HG03135 (cell line): ENCODE results near the gene RMP24.
A peak's percentile ranks its signal among the peaks of the same experiment; 100 is the strongest.

Source experiments
- ATAC-seq: cut with Tn5 transposase; IDR thresholded peaks from one replicate; pipeline ENCODE4 v1.9.1; 2021; ENCODE audit warnings: mild to moderate bottlenecking, moderate library complexity; ENCODE audit not compliant: unreplicated experiment

Gene RMP24

DNA sequence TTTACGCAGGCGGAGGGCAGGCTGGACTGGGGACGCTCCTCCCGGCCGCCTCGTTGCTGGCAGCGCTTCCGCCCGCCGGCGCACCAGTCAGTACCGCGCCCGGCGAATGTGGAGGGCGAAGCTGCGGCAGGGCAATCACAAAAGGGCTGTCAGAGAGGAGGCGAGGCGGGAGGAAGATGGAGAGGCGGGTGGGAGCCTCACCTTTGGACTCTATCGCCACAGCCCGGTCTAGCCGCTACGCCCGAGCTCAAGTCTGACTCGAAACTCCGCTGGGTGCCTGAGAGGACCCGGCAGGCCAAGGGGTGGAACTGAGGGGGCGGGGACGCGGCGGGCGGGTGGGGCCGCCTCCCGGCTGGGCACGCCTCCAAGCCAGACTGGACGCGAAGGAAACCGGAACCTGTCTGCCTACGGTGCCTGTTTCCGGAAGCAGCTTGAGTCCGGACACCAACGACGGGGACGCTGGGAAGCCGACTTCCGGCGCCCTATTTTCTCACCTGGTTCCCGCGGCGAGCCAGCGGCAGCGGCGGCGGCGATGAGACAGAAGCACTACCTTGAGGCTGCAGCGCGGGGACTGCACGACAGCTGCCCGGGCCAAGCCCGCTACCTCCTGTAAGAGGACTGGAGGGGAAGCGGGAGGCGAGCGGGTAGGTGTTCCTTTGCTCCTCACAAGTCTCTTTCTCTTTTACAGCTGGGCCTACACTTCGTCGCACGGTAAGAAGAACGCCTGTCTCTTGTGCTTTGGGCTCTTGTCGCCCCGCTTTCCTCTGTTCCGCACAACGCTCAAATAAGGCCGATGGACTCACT, at the start of gene RMP24:
Gene RMP24, plus strand, starts transcription at position 483 of the 804 bp plus-strand sequence.
- ATAC-seq: peak; percentile 89

DNA sequence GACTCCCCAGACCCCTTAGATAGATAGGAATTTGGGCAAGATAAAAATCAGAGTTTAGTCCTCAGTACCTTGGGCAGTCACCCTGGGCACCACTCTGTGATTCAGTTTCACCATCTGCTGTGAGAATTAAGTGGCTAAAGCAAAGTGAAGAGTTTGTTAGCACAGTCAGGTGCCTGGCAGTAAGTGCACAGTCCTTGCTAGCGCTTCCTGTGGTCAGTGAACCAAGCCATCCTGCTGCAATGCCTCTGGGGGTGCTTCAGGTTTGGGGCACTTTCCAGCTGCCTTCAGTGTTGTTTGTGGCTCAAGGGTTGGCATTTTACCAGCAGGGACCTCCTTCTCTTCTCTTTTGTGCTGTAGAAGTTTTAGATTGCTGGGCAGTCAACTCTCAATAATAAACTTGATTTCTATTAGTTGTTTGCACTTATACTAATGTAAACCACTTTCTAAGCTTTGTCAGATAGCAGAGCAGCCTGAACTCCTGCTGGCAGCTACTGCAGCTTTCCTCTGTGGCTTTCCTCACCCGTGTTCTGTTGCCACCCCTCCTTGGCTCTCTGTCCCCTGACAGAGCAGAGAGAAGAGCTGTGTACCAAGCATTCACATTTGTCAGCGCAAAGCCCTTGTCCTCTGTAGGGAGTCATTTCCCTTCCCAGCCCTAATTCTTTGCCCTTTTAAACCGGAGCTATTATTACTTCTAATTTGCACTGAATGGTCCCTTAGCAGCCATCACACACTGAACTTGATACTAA, 48.4 kb upstream of the RMP24 start:
- ATAC-seq: no peak

DNA sequence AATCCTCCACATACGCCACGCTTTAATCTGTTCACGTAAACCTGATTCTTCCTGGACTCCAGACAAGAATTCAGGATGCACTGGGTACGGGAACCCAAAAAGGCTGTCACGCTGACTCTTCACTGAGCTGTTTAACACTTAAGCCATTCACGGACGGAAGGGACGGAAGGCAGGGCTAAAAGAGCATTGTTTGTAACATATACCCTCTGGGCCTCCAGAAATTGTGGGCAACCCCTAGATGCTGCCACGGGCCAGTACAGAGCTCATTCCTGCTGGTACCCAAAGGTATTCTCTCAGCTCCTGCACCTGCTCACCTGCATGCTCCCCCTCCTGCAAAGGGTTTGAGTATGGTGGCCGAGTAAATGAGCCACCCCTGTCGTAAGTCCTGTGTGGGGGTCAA, 45.6 kb upstream of the RMP24 start:
- no peak for ATAC-seq

DNA sequence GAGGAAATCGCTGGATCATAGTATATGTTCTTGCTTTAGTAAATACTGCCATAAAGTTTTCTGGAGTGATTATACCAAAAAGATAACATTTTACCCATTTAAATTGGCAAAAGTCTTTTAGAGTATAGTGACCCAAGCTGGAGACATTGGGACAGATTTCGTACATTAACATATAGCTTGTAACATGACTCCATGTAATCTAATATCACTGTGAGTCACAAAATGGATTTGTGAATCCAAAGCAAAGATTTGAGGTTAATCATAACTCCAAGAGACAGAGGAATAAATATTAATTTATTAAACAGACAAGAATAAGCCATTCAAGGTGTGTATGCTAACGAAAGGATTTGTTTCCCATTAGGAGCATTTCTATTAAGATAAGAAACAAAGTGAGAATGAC, 45.0 kb upstream of the RMP24 start:
- ATAC-seq: no peak

DNA sequence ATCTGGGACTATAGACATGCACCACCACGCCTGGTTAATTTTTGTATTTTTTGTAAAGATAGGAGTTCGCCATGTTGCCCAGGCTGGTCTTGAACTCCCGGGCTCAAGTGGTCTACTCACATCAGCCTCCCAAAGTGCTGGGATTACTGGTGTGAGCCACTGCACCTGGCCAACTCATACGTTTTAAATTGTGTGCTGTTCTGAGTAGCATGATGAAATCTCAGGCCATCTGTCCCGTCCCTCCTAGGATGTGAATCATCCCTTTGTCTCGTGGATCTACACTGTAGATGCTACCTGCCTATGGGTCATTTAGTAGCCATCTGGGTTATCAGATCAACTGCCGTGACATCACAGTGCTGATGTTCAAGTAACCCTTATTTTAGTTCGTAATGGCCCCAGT, 38.5 kb upstream of the RMP24 start:
- no peak for ATAC-seq

DNA sequence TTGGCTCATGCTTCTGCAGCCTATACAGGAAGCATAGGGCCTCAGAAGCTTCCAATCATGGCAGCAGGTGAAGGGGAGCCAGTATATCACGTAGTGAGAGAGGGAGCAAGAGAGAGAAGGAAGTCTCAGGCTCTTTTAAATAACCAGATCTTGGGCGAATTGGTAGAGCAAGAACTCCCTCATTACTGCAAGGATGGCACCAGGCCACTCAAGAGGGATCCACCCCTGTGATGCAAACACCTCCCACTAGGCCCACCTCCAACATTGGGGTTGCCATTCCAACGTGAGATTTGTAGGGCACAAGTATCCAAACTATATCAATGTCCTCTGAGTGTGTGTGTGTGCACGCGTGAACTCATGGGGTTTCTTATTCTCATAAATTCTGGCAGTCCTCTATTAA, 37.6 kb upstream of the RMP24 start:
- ATAC-seq: no peak

DNA sequence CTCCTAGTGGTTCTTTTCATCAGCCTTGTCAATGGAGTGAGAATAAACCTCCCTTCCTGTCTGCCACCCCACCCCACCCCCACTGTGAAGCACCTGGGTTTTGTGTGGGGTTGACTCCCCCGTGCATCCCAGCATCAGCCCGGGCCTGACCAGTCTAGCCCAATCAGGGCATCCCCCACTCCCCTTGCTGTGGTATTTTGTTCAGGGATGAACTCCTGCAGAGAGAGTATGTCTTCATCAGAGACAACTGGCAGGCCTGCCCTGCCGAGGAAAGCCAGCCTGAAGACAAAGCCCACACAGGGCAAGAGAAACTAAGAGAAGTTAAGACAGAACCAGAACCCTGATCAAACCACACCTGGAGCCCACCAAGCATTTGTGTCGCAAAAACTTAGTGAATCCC, 36.7 kb upstream of the RMP24 start:
- no peak for ATAC-seq

DNA sequence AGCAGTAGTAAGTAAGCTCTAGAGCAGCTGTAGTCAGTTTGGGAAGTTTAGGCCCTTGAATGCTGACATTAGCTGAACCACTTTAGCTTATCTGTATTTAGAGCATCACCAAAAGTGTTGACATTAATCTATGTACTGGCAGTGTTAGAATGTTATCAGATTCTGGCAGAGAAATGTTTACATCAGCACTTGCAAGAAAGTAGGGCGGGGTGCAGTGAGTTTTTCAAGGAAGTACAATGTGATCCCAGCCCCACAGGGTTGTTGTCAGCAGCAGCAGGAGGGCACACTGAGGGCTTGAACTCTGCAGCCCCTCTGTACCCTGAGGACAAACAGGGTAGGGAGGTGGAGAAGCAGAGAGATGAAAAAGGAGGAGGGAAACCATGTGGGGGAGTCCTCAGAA, 35.5 kb upstream of the RMP24 start:
- no peak for ATAC-seq

DNA sequence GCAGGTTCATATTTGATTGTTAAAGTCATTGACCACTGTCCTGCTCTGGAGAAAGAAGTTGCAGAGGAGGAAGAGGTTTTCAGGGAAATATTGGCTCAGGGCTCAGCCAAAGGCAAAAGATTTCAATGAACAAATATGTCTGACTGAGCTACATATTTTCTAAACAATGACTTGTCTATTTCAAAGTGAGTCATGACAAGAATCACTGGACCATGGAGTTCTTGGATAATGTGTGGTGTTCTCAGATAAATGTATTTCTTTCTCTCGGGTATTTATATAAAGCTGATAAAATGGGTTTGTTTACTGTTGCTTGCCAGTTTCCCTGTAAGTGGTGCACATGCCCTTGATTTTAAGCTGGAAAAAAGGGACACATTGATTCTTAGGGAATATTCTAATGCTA, 34.3 kb upstream of the RMP24 start:
- ATAC-seq: no peak

DNA sequence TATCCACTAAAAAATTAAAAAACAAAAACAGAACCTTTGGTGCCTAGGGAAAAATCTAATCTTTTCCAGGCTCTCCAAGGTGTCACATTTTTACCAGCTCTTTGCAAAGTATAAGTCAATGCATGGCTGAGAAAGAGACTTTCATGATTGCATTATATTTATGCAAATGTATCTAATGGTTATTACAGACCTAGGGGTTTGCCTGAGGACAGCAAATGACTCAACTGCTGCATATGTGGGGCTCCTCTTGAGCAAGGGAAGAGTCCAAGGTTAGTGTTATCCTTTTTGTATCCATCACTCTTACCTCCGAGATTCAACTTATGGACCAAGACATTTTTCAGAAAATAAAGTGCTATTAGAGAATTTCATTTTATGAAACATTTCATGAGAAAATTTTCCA, 33.9 kb upstream of the RMP24 start:
- ATAC-seq: no peak

DNA sequence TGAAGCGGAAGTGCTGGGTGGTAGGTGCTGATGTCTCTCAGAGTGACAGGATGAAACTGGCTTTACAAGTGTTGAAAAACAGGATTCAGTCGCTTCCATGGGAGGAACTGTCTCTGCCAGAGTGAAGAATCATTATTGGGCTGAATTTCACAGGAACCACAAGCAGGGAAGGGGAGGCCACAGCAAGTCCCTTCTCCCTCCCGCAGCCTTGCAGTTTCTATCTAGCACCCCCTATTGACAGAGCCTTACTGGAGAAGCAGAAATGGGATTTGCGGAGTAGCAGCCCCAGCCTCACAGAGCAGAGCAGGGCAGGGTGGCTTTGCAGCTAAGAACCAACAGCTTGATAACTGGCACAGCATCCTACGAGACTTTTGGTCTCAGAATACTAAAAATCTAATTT, 33.3 kb upstream of the RMP24 start:
- ATAC-seq: no peak

DNA sequence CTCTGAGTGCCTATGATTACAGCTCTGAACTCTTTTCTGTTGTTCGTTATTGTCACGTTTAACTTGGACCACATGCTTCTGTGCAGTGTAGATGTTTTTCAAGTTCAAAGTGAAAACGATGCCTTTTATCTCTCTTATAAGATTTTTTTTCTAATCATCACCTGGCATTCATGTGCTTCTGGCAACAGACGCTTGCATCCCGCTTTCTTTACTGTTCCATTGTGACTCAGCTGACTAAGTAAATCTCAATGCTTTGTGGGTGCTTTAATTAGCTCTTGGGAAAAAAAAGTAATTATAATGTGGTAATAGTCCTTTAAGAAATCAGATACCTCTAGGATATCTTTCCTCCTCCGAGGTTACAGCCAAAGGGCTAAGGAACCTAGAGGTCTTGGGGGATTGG, 31.2 kb upstream of the RMP24 start:
- ATAC-seq: no peak

DNA sequence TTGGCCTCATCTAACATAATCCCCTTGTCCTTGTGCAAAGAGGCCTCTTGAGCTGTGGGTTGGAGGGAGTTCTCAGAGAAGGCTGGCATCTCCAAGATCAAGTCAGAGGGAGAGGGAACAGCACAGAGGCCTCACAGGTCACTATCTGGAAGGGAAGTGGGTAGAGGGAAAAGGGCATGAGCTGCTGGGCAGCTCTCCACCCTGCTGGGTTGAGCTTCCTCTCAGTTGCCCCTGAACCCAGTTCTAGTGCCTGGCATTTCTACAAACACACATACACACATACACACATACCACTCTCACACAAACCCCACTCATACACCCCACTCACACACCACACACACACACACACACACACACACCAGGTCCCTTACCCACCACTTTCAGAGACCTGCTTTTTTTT, 30.3 kb upstream of the RMP24 start:
- no peak for ATAC-seq

DNA sequence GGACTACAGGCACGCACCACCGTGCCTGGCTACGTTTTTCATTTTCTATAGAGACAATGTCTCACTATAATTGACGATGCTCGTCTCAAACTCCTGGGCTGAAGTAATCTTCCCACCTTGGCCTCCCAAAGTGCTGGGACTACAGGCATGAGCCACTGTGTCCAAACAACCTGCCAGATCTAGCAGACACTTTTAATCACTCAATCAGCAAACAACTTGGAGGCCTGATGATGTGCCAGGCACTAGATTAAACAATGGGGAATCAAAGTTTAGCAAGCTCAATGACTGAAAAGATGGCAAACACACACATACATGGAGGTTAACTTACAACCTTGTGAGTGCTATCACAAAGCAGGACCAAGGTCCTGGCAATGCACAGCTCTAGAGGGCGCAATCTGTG, 29.8 kb upstream of the RMP24 start:
- no peak for ATAC-seq

DNA sequence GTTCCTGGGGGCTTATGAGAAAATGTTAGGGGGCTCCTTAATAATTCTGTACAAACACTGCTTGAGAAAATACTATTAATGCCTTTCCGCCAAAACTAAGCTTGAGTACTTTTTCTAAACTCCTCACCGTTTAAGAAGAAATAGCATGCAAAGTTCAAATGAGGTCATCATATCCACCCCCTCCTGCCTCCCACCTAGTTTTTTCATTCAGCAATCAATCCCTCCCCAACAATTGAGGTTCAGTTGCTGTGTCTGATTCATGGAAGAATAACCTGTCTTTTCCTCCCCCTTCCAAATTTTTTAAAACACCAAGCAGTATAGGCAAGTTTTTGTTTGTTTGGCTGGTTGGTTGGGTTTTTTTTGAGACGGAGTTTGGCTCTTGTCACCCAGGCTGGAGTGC, 24.4 kb upstream of the RMP24 start:
- ATAC-seq: no peak

DNA sequence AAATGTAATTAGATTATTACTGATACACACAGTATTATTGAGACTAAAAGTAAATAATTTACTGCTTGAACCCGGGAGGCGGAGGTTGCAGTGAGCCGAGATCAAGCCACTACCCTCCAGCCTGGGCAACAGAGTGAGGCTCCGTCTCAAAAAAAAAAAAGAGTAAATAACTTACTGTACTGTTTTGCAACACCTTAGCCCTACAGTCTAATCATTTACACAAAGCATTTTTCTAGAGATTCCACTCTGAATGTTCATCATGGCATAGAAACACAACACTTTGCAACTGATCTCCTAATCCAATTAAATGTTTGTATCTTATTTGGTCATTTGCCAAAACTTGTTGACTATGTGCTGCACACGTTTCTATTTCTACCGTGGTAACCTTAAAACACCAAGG, 23.4 kb upstream of the RMP24 start:
- ATAC-seq: no peak

DNA sequence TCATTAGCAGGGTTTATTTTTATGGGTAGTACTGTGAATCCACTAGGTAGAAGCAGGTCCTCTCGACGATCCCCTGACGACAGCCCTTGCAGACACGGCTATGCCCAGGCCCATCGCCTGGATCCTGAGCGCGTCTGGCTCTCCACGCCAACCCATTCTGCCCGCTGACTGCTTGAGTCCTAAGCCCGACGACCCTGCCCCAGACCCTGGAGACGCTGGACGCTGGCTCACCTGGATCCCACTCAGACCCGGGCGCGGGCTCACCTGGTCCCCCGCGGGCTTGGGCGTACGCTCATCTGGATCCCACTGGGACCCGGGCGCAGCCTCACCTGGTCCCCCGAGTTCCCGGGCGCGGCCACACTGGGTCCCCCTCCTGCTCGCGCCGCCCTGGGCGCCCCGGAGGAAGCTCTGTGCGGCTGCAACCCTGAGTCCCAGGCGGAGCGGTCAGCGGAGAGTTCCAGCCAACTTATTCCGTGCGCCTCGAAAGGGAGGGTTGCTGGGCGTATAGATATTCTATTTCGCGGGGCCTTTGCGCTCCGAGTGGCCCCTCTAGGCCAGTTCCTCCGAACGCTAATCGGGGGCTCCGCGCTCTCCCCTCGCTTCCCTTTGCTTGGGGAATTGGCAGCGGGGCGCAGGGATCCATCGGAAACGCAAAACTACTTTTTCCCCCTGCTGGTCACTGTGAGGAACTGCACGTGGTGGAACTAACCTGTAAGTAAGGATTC, 22.4 kb upstream of the RMP24 start:
- no peak for ATAC-seq

DNA sequence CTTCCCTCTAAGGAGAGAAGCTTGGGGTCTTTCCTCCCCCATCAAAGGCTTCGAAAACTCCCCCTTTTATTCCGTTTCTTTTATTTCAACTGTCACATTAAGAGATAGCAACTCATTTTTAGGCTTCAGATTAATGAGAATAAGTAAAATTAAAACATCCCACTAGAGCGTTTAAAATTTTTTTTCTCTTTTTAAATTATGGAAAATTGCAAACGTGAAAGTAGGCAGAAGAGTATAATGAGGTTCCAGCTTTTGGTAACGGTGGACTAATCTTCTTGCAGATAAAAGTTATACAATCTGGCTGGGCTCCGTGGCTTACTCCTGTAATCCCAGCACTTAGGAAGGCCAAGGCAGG, 21.9 kb upstream of the RMP24 start:
- no peak for ATAC-seq

DNA sequence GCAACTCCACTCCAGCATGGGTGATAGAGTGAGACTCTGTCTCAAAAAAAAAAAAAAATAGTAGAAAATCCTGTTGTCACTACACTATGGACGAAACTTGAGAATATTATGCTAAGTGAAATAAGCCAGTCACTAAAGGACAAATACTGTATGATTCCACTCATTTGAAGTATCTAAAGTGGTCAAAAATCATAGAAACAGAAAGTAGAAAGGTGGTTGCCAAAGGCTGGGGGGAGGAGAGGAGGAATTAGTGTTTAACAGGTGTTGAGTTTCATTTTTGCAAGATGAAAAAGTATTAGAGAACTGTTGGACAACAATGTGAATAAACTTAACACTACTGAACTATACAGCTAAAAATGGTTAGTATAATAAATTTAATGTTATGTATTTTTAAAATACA, 18.8 kb upstream of the RMP24 start:
- ATAC-seq: peak; percentile 82

DNA sequence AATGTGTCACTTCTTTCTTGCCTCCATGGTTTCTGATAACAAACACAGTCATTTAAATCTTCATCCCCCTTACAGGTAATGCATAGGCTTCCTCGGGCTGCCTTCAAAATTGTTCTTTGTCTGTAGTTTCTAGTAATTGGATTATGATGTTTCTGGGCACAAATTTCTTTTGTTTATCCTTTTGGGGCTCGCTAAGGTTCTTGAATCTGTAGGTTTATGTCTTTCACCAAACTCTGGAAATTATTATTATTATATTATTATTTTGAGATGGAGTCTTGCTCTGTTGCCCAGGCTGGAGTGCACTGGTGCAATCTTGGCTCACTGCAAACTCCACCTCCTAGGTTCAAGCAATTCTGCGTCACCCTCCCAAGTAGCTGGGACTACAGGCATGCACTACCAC, 16.3 kb upstream of the RMP24 start:
- ATAC-seq: no peak

DNA sequence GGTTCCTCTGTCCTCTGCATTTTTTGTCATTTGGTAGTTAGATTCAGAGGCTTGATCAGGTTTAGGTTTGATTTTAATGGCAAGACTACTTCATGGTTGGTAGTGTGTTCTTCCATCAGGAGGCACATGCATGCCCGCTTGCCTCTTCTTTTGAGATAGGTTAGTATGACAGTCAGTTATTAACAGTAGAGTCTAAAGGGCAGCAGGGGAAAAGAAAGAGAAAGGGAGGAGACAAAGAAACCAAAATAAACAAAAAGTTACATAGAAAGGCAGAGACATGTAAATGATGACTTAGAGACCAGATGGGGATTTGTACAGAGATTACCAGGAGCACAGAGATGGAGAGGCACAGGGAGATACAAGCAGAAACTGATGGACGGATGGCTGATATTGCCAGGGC, 10.2 kb upstream of the RMP24 start:
- no peak for ATAC-seq

DNA sequence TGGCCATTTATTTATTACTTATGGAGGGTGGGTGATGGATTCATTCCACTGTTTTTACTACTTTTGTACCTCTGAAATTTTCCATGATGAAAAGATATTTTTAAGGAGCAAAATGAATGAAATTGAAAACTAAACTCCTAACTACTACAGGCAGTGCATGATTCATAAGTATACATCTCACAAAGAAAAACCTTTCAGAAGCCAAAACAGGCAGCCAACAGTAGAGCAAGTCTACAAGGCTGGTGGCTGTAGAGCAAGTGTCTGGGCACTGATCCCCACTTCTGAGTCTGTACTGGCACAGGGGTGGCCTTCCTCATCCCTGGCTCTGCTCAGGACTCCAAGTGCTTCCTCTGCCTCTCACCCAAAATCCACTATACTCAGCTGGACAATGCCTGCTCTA, 8.2 kb upstream of the RMP24 start:
- ATAC-seq: no peak
